HG03469 (cell line): Measurements from ENCODE around the gene BRAT1.
"Not testable (repeated sequence)": the region's sequence is repeated elsewhere in the genome, so short reads cannot be mapped to it uniquely, and the experiment has no call there.

Experiments used
- ATAC-seq: cut with Tn5 transposase; IDR thresholded peaks from one replicate; pipeline ENCODE4 v1.9.1; 2021; ENCODE audit warnings: mild to moderate bottlenecking, moderate library complexity, moderate number of reproducible peaks; ENCODE audit not compliant: unreplicated experiment

BRAT1 gene

GRCh38 chr7:2564970-2565540 is 9.7 kb upstream of the BRAT1 start:
- no peak for ATAC-seq

DNA sequence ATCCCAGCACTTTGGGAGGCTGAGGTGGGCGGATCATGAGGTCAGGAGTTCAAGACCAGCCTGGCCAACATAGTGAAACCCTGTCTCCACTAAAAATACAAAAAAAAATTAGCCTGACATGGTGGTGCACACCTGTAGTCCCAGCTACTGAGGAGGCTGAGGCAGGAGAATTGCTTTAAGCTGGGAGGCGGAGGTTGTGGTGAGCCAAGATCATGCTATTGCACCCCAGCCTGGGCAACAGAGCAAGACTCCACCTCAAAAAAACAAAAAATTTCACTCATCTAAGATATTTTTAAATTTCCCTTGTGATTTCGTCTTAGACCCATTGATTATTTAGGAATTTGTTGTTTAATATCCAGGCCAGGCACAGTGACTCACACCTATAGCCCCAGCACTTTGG is 8.6 kb upstream of the BRAT1 start:
- not testable (repeated sequence) for ATAC-seq

- no peak for ATAC-seq
Measured at GRCh38 chr7:2559283-2559950, 4.1 kb upstream of the BRAT1 start.

- ATAC-seq = peak; percentile 43
Measured at GRCh38 chr7:2558629-2559282, 3.4 kb upstream of the BRAT1 start, which contains the start of gene IQCE. Gene IQCE (plus strand): TSS chr7:2558979. CDS start chr7:2559182, 203 bp downstream.

DNA sequence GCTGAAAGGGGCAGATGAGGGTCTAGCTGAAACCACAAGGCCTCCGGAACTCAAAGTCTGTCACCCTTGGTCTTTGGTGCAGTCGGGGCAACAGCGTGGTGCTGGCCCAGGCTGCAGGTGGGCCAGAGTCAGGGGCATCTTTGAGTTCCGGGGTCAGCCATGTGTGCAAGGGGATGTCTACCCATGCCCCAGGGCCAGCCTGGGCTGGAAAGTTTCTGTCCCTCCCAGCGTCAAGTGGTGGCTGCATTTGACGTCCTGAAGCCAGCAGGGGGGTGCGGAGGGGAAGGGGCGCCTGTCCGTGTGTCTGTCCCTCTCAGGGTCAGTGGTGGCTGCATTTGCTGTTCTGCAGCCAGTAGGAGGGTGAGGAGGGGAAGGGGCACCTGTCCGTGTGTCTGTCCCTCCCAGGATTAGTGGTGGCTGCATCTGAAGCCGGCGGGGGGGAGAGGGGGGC is 638 bp downstream of the BRAT1 start:
- ATAC-seq = no peak

- ATAC-seq = no peak
Measured at GRCh38 chr7:2553831-2554581, 1.3 kb downstream of the BRAT1 start.

DNA sequence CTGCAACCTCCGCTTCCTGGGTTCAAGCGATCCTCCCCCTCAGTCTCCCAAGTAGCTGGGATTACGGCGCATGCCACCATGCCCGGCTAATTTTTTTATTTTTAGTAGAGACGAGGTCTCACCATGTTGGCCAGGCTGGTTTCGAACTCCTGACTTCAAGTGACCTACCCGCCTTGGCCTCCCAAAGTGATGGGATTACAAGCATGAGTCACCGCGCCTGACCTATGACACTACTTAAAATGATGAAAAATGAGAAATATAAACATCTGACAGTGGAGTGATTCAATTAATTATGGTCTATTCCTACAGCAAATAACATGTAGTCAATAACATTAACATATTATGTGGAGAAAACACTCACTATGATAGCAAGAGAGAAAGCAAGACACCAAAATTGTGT is 2.2 kb downstream of the BRAT1 start:
- no peak for ATAC-seq

DNA sequence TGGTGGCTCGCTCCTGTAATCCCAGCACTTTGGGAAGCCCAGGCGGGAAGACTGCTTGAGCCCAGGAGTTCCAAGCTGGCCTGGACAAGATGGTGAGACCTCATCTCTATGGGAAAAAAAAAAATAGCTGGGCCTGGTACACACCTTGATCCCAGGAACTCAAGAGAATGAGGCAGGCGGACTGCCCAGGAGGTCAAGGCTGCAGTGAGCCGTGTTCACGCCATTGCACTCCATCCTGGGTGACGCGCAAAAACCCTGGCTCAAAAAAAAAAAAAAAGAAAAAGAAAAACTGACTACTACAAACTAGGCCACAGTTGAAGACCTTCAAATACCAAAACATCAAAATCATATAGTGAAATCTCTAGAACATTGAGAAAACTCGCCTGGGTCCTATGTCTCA is 3.9 kb downstream of the BRAT1 start:
- ATAC-seq = no peak

- ATAC-seq = no peak
Measured at GRCh38 chr7:2546776-2547586, 8.3 kb downstream of the BRAT1 start.

DNA sequence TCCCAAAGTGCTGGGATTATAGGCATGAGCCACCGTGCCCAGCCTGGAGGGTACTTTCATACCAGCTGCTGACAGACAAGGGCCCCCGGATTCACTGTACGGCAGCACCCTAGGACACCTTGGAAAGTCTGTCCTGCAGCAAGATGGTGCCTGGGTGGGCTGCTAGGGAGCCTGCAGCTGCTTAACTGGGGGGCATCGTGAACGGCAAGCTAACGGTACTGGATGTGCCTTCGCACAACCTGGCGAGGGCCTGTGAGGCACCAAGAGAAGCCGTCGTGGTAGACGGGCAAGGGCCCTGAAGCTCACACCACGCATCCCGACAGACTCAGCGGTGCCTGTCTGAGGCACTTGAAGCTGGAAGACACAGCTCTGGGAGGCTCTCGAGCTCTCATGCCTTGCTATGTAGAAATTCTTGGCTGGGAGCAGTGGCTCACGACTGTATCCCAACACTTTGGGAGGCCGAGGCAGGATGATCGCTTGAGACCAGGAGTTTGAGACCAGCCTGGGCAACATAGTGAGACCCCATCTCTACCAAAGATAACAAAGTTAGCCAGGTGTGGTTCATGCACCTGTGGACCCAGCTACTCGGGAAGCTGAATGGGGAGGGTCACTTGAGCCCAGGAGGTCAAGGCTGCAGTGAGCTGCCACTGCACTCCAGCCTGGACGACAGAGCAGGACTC is 9.4 kb downstream of the BRAT1 start:
- ATAC-seq = no peak

- no peak for ATAC-seq
Measured at GRCh38 chr7:2544541-2545188, 10.7 kb downstream of the BRAT1 start.

DNA sequence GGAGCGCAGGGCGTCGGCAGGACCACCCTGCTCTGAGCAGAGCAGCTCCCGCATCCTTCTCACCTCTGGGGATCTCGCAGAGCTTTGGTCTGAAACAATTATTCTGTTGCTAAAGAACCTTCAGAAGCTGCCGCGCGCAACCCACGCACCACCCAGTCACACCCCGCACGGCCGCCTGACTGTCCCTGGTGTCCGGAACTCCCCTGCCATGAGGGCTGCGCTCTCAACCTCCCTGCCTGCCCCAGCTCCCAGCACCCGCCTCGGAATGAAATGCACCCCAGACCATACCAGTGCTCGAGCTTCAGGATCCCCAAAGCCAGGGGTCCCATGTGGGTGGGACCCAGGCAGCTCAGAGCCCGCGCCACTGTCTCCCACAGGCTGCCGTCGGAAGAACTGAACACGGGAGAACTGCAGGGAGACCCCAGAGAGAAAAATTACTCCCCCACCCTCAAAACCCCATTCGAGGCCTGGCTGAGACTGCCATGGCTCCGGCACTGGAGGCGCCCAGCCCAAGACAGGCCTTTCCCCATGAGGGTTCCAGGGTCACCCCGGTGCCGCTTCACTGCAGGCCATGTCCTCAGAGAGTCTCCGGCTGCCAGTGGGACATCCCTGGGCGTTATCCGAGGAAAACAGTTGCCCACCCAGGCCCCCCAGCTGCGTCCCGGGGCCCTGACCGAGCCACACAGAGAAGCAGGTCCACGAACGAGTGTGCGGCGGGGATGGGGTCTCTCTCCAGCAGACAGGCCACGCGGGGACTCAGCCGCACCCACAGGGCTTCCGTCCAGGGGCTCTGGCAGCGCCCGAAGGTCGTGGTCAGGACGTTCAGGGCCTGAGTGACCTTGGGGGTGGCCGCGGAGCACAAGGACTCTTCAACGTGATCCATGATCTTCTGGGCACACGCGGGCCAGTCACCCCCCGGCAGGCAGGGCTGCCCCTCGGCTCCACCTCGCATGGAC is 12.1 kb downstream of the BRAT1 start:
- no peak for ATAC-seq

GRCh38 chr7:2542011-2542915 is 13.1 kb downstream of the BRAT1 start:
- no peak for ATAC-seq

- ATAC-seq = no peak
Measured at GRCh38 chr7:2541291-2542010, 13.9 kb downstream of the BRAT1 start.

GRCh38 chr7:2540641-2541051 is 14.7 kb downstream of the BRAT1 start:
- no peak for ATAC-seq

- no peak for ATAC-seq
Measured at GRCh38 chr7:2540133-2540532, 15.2 kb downstream of the BRAT1 start.
